AG09319 (cell line): ENCODE data around the gene PRR12.

ENCODE experiments used
- DNase-seq: peaks from one replicate; pipeline ENCODE4 v3.0.0-alpha.2; 2010; ENCODE audit warnings: low read depth; ENCODE audit errors: extremely low read depth
- CTCF ChIP-seq: IDR thresholded peaks from 2 replicates; pipeline ENCODE4 v1.5.1; 2011; ENCODE audit warnings: low read depth, mild to moderate bottlenecking, inconsistent platforms, low read length, moderate library complexity

PRR12 gene

DNA sequence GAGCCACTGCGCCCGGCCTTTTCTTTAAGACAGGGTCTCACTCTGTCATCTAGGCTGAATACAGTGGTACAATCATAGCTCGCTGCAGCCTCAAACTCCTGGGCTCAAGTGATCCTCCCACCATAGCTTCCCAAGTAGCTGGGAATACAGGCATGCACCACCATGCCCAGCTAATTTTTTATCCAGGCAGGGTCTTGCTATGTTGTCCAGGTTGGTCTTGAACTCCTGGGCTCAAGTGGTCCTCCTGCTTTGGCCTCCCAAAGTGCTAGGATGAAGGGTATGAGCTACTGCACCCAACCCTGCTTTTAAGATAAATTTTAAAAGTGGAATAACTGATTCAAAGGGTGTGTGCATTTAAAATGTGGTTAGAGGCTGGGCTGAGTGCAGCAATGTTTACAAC lies 24.7 kb upstream of the PRR12 start:
- no peak for DNase-seq

DNA sequence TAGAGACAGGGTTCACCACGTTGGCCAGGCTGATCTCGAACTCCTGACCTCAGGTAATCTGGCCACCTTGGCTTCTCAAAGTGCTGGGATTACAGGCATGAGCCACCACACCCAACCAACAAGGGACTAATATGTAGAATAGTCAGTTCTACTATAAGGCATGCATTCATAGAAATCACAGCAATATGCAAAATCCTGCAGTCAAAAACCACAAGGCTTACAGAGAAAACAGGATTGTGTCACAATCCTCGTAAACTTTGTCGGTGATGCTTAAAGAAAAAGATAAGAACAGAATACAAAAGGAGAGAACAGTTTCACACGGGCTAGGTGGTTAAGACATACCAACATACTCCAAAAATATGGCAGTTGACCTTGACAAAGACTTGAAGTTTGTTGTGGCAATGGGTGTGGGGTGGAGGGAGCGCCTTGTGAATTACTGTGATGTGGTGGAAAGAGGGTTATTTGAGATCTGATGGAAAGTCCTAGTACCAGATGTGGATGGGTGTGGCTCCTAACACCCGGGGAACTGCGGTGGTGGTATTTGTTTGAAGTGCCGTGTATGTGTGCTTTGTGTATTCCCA lies 23.0 kb upstream of the PRR12 start:
- no peak for DNase-seq
- TF ChIP-seq CTCF: no peak

More for the DNA sequence above, 24.7 kb upstream of the PRR12 start:
- no peak for TF ChIP-seq CTCF

- TF ChIP-seq CTCF: peak; percentile 100
- peak; percentile 60 for DNase-seq
Measured at GRCh38 chr19:49570138-49570856, 20.7 kb upstream of the PRR12 start.

GRCh38 chr19:49570997-49571676 lies 19.8 kb upstream of the PRR12 start:
- TF ChIP-seq CTCF: no peak
- DNase-seq: no peak

DNA sequence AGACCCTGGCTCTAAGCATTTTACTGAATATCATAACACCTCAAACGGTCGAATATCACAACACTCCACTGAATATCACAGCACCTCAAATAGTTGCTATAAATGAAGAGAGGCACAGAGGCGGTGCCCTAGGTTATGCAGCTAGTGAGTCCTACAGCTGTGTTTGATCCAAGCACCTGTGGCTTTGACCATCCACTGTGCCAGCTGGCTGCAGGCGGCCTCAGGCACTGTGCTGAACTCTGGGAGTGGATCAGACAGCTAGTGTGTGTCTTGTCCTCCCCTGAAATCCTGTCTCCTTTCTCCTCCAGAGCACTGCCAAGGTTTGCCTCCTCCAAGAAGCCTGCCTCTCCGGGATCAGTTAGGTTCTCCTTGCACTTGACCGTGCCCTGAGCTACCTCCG lies 18.0 kb upstream of the PRR12 start:
- no peak for DNase-seq
- no peak for TF ChIP-seq CTCF

- no peak for TF ChIP-seq CTCF
- no peak for DNase-seq
Measured at GRCh38 chr19:49573425-49573824, 17.6 kb upstream of the PRR12 start.

GRCh38 chr19:49574206-49574755 lies 16.7 kb upstream of the PRR12 start:
- no peak for DNase-seq
- TF ChIP-seq CTCF: no peak
